M059J (cell line): ENCODE data around the gene KCNK17. TPM values are rescaled to one million over a fixed set of nuclear protein-coding genes. Genes with fewer than 3 reads are reported as not detected.

Experiments used
- DNase-seq: peaks from one replicate; pipeline ENCODE4 v3.0.0-alpha.2; 2012; ENCODE audit warnings: low read depth
- total RNA-seq: library from RNA; depleted of rRNA; stranded (reverse); fragments of >200 nt; shearing (Covaris generic); gene quantifications from 2 replicates; pipeline ENCODE4 v1.2.3, GENCODE V29; 2014; rRNA removed

The KCNK17 gene
- not detected in 2 replicates for total RNA-seq

- no peak for DNase-seq
Measured at GRCh38 chr6:39314273-39314795, at the start of gene KCNK17. KCNK17 (minus strand) TSS chr6:39314419; CDS start chr6:39314320, 99 bp downstream.

- DNase-seq: no peak
Measured at GRCh38 chr6:39363280-39363679, 49.1 kb upstream of the KCNK17 start.

GRCh38 chr6:39362487-39362865 lies 48.3 kb upstream of the KCNK17 start:
- DNase-seq: peak; percentile 30

- peak; percentile 59 for DNase-seq
Measured at GRCh38 chr6:39361657-39362486, 47.7 kb upstream of the KCNK17 start.

GRCh38 chr6:39360378-39360777 lies 46.2 kb upstream of the KCNK17 start:
- DNase-seq: no peak

- DNase-seq: peak; percentile 65
Measured at GRCh38 chr6:39357998-39358686, 43.9 kb upstream of the KCNK17 start.

- DNase-seq: no peak
Measured at GRCh38 chr6:39353698-39354315, 39.6 kb upstream of the KCNK17 start.

- no peak for DNase-seq
Measured at GRCh38 chr6:39350723-39351505, 36.7 kb upstream of the KCNK17 start.

GRCh38 chr6:39348740-39349139 lies 34.5 kb upstream of the KCNK17 start:
- DNase-seq: no peak

- peak; percentile 57 for DNase-seq
Measured at GRCh38 chr6:39347906-39348585, 33.8 kb upstream of the KCNK17 start.

- peak; percentile 14 for DNase-seq
Measured at GRCh38 chr6:39347206-39347605, 33.0 kb upstream of the KCNK17 start.

GRCh38 chr6:39344821-39345280 lies 30.6 kb upstream of the KCNK17 start:
- no peak for DNase-seq

GRCh38 chr6:39343396-39343870 lies 29.2 kb upstream of the KCNK17 start:
- no peak for DNase-seq

GRCh38 chr6:39342692-39343395 lies 28.6 kb upstream of the KCNK17 start:
- no peak for DNase-seq

GRCh38 chr6:39341937-39342336 lies 27.7 kb upstream of the KCNK17 start:
- no peak for DNase-seq

GRCh38 chr6:39341352-39341751 lies 27.1 kb upstream of the KCNK17 start:
- DNase-seq: no peak

GRCh38 chr6:39339868-39340550 lies 25.8 kb upstream of the KCNK17 start:
- no peak for DNase-seq

- no peak for DNase-seq
Measured at GRCh38 chr6:39339096-39339867, 25.1 kb upstream of the KCNK17 start.

- no peak for DNase-seq
Measured at GRCh38 chr6:39338397-39338796, 24.2 kb upstream of the KCNK17 start.
